Fibroblast of mammary gland (primary cell): Measurements from ENCODE around the gene NT5DC3.

ENCODE experiments used
- DNase-seq: peaks from one replicate; pipeline ENCODE4 v3.0.0-alpha.2; 2010; ENCODE audit warnings: low read depth
- H3K4me3 ChIP-seq: 2 replicates; pipeline ENCODE4 v1.5.1; 2011; ENCODE audit warnings: low read depth, mild to moderate bottlenecking, low read length, moderate library complexity; ENCODE audit not compliant: control insufficient read depth
- TF ChIP-seq, protein P1 (sequence below): conservative IDR thresholded peaks from 2 replicates; pipeline ENCODE4 v1.5.1; 2011; ENCODE audit warnings: low read depth, low read length, inconsistent platforms; ENCODE audit not compliant: control insufficient read depth, insufficient read depth

NT5DC3 gene

DNA sequence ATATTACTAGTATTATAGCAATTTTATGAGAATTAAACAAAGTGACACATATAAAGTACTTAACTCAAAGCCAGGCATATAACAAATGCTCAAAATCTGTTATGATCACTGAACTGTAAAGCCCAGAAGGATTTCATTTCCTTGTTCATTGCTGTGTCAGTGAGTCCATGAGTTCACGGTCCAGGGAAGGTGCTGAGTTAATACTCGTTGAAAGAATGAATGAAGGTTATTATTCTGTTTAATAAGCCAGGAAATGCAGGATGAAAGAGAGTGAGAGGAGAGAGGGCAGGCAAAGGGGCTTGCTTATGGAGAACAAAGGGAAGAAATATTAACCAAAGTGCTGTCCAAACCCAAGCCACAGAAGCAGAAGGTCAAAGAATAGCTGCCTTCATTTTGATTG lies 40.2 kb upstream of the NT5DC3 start:
- no peak for DNase-seq
- TF ChIP-seq, protein P1, sequence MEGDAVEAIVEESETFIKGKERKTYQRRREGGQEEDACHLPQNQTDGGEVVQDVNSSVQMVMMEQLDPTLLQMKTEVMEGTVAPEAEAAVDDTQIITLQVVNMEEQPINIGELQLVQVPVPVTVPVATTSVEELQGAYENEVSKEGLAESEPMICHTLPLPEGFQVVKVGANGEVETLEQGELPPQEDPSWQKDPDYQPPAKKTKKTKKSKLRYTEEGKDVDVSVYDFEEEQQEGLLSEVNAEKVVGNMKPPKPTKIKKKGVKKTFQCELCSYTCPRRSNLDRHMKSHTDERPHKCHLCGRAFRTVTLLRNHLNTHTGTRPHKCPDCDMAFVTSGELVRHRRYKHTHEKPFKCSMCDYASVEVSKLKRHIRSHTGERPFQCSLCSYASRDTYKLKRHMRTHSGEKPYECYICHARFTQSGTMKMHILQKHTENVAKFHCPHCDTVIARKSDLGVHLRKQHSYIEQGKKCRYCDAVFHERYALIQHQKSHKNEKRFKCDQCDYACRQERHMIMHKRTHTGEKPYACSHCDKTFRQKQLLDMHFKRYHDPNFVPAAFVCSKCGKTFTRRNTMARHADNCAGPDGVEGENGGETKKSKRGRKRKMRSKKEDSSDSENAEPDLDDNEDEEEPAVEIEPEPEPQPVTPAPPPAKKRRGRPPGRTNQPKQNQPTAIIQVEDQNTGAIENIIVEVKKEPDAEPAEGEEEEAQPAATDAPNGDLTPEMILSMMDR: no peak
- H3K4me3 ChIP-seq: no peak overlapping the region

DNA sequence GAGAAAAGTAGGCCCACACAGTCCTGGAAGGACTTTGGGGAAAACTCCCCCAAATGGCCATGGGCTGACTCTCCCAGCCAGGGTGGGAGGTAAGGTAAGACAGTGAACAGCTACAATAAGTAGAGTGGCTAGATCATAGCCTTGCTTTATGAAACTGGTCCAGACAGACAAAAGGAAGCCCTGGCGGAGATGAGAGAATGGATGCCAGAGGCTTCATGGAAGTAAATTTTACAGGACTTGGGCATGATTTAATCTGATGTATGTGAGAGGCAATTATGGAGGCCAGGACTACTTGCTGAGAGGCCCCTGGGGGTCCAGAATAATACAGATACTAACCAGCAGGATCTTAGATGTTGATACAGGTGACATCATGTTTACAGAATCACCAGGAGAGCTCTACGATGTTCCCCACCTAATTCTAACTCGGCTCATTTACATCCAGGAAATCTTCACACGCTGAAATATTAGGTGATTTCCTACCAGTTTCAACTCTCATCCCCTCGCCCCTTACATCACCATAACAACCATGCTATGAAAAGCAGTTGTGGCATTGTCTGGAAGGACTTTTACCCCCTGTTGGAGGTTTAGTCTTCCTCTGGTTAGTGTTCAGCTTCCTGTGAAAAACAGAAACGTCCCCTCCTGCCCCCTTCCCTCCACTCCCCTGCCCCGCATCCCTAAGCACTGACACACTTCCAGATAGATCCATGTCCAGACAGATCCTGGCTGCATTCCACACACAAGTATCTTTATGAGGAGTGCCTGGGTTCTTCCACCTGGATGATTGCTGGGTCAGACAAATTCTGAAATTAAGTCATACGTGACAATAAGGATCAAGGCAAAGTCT lies 39.5 kb upstream of the NT5DC3 start:
- DNase-seq: no peak
- no peak overlapping the region for H3K4me3 ChIP-seq
- TF ChIP-seq, protein P1: no peak

DNA sequence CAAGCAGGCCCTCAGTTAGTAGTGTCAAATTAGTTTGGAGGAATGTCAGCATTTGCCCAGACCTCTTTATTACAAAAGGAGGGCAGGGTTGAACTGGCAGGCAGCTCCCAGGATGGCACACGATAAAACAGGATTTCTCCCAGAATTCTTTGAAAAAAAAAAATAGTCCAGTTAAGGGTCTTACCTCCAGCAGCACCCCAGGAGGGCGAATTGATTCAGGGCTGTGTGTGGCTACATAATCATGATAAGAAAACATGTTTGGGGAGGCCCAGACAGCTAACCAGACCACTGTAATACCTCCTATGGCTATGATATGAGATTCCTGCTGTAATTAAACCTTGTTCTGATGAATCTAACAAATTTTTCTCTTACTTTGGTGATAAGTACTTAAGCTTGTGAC lies 38.8 kb upstream of the NT5DC3 start:
- DNase-seq: no peak
- H3K4me3 ChIP-seq: no peak overlapping the region
- TF ChIP-seq, protein P1: no peak

DNA sequence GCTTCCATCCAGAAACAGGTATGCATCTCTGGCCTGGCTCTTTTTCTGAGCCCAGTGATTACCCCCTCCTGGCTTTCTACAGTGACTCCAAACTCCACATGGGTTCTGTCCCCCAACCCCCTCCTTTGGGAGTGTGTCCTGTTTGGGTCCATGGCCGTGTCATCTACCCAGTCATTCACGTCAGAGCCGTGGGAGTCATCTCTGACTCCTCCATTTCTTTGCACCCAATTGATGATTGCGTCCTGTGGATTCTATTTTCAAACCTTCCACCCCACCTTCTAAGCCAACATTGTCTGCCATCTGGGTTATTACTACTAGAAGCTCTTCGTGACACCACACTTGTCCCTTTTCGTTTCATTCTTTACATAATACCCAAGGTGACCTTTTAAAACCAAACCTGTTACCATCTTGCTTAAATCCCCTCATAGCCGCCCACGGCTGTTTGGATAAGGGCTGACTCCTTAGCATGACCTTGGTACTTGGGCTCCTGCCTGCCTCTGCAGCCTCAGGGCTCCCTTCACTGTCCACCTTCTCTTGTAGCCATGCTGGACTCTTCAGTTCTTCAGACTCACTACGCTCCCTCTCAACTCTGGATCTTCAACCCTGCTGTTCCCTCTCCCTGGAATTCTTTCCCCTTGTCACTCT lies 38.1 kb upstream of the NT5DC3 start:
- H3K4me3 ChIP-seq: no peak overlapping the region
- no peak for DNase-seq
- TF ChIP-seq, protein P1: no peak

DNA sequence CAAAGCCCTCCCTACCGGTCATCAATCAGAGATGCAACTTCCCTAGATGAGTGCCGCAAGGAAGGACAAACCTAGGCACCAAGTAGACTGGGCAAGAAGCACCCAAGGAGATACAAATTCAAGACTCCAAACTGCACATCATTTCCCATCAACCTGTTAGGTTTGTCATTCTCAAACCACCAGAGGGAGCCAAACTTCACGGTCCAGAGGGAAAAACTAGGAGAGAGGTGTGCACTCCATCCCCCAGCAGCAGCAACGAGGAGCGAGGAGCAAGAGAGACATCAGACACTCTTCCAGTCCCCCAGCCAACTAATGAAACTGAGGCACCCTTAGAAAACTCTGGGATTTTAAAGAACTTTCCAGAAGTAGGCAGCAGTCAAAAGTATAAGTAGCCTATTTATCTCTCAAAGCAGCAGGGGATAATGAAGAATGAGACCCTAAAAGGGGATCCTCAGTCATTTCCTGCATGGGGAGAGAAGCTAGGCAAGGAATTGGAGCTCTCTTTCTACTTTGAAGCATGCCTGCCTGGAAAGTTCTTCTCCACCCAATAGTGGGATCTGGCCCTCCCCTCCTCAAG lies 37.0 kb upstream of the NT5DC3 start:
- TF ChIP-seq, protein P1: peak; percentile 87
- DNase-seq: peak; percentile 70
- no peak overlapping the region for H3K4me3 ChIP-seq

DNA sequence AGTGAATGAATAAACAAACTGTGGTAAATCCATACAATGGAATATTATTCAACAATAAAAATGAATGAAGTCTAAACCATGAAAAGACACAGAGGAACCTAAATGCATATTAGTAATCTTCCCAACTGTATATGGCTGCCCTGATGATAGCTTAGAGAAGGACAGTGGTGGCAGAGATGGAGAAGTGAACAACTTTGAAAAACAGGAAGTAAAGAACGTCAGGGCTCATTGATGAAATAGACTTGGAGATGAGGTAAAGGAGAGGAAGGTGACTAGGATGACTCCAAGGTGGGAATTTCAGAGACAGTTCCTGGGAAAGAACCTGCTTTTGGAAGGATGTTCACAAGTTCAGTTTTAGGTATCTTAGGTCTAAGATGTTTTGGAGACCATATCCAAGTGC lies 36.3 kb upstream of the NT5DC3 start:
- TF ChIP-seq, protein P1: no peak
- no peak for DNase-seq
- no peak overlapping the region for H3K4me3 ChIP-seq
